K562 (cell line): ENCODE measurements around the gene PPTC7. TPM values are rescaled to one million over a fixed set of nuclear protein-coding genes. Genes with fewer than 3 reads are reported as not detected.

ENCODE experiments used
- GATAD2B ChIP-seq: fragments of 450-650 bp; IDR thresholded peaks from 2 replicates; pipeline ENCODE4 v1.6.1; 2017; ENCODE audit warnings: mild to moderate bottlenecking, borderline replicate concordance
- HMGN3 ChIP-seq: IDR thresholded peaks from 2 replicates; pipeline ENCODE4 v1.6.1; 2011; ENCODE audit warnings: borderline replicate concordance, low read depth, mild to moderate bottlenecking, mixed read lengths, low read length; ENCODE audit not compliant: insufficient read length; ENCODE audit errors: extremely low read depth
- HSF4 ChIP-seq: fragments of 250-450 bp; sonication (Bioruptor Pico); IDR thresholded peaks from 2 replicates; pipeline ENCODE4 v2.1.2; 2022; ENCODE audit warnings: mild to moderate bottlenecking, moderate library complexity, borderline replicate concordance
- TBL1XR1 ChIP-seq, 2 experiments: IDR thresholded peaks; 2 replicates each; pipeline ENCODE4 v1.6.1; 2012; ENCODE audit warnings: improper control_type of control experiment in 2 of 2, low read length in 2 of 2, mild to moderate bottlenecking in 1 of 2
- ZBTB40 ChIP-seq, 2 experiments: fragments of 450-650 bp in 1 of 2; sonication (generic) in 1 of 2; formaldehyde crosslinking in 1 of 2; IDR thresholded peaks; 2 replicates each; pipeline versions ENCODE4 v1.7.1 to v1.9.0; 2016 to 2022; ENCODE audit warnings: inconsistent platforms in 1 of 2, mild to moderate bottlenecking in 1 of 2, missing genetic modification reagents in 1 of 2
- polyA plus RNA-seq, 8 experiments: library from polyadenylated mRNA; depleted of rRNA in 4 of 8; stranded (reverse) in 5 of 8; unstranded in 3 of 8; fragments of >200 nt; fragmentation: Nextera tagmentation in 2 of 8; fragmentation: Illumina TruSeq in 1 of 8; extraction: Ambion mirVana in 2 of 8; extraction: Trizol in 1 of 8; gene quantifications; 2 replicates each; pipeline versions ENCODE4 v1.2.1 to v1.2.3, GENCODE V29; 2011 to 2014; ENCODE audit warnings: inconsistent platforms in 1 of 8, missing spikeins in 1 of 8
- total RNA-seq, 7 experiments: library from RNA; depleted of rRNA in 6 of 7; stranded (reverse); fragments of >200 nt in 6 of 7; fragmentation: Illumina TruSeq in 2 of 7; extraction: Trizol in 2 of 7; gene quantifications; 2 replicates each; pipeline versions ENCODE4 v1.2.1 to v1.2.3, GENCODE V29; 2011 to 2021; ENCODE audit warnings: low replicate concordance in 1 of 7
- TF ChIP-seq, protein P1 (sequence below): fragments of 250-450 bp; sonication (Bioruptor Pico); IDR thresholded peaks from 2 replicates; pipeline ENCODE4 v1.4.0; 2020; ENCODE audit warnings: mild to moderate bottlenecking, moderate library complexity

PPTC7 gene
- total and polyA plus RNA-seq, 9 of the 15 experiments (the other 6 are each of a cell fraction or from before 2014, with no cell fraction given), result 2.6 to 23.1 (median 11.9) TPM

DNA sequence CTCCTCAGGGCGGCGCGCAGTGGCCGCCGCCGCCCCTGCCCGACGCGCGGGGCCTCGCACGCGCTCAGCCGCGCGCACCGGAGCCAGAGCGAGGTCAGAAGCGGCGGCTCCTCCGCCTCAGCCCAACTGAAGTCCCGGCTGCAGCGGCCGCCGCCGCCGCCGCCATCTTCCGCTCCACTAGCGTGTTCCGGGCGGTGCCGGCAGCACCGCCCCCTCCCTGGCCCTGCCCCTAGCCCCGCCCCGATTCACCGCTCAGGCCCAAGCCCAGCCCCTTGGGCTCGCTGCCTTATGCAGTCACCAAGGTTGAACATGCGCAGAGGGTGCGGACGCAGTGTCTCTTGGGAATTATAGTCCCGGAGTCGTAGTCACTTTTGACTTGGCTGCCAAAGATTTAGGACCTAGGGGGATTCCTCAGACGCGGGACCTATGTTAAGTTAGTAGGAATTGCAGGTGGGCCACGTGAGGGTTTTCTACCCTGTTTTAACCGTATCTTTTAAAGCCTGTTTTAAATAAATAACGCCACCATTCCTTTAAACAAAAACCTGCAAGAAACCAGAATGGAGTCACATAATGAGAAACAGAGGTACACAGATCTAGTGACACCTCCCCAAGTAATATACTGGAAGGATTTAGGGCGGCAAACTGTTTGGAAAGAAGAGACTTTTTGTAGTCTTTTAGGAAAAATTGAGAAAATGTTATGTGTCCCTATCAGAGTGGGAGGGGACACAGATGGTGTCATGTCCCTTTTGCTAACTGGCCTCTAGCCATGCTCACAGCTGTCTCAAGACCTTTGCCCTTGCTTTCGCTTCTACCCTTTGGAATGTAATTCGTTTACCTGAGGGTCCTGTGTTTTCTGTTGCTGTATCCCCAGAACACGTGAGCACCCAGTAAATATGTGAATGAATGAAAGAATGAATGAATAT lies at the start of gene PPTC7 (continued):
- TF ChIP-seq ZBTB40 (IDR thresholded peaks at IDR 0.05) (no peak), ZBTB40 (CRISPR knock-in tag; IDR thresholded peaks at IDR 0.05) (no peak), TBL1XR1 (IDR thresholded peaks at IDR 0.05; ENCODE audit: low read length in 2 of 2) (no peak), HMGN3 (no peak), GATAD2B (no peak), HSF4 (no peak)
- TF ChIP-seq, protein P1, sequence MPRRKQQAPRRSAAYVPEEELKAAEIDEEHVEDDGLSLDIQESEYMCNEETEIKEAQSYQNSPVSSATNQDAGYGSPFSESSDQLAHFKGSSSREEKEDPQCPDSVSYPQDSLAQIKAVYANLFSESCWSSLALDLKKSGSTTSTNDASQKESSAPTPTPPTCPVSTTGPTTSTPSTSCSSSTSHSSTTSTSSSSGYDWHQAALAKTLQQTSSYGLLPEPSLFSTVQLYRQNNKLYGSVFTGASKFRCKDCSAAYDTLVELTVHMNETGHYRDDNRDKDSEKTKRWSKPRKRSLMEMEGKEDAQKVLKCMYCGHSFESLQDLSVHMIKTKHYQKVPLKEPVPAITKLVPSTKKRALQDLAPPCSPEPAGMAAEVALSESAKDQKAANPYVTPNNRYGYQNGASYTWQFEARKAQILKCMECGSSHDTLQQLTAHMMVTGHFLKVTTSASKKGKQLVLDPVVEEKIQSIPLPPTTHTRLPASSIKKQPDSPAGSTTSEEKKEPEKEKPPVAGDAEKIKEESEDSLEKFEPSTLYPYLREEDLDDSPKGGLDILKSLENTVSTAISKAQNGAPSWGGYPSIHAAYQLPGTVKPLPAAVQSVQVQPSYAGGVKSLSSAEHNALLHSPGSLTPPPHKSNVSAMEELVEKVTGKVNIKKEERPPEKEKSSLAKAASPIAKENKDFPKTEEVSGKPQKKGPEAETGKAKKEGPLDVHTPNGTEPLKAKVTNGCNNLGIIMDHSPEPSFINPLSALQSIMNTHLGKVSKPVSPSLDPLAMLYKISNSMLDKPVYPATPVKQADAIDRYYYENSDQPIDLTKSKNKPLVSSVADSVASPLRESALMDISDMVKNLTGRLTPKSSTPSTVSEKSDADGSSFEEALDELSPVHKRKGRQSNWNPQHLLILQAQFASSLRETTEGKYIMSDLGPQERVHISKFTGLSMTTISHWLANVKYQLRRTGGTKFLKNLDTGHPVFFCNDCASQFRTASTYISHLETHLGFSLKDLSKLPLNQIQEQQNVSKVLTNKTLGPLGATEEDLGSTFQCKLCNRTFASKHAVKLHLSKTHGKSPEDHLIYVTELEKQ (CRISPR knock-in tag), result no peak
